ENCODE data around the gene ITPR2. TPM values are rescaled to one million over a fixed set of nuclear protein-coding genes. Genes with fewer than 3 reads are reported as not detected.
A peak's percentile ranks its signal among the peaks of the same experiment; 100 is the strongest.

The ITPR2 gene
- total RNA-seq, 1 donor = 77.7 TPM

- DNase-seq (ENCODE audit: low read depth) = no peak
- TF ChIP-seq CTCF (IDR thresholded peaks at IDR 0.05; ENCODE audit: insufficient read depth, low read depth, low read length) = no peak
- H3K4me3 ChIP-seq (ENCODE audit: low read depth, low read length) = no peak overlapping the region
Measured at GRCh38 chr12:26704214-26704613, 128.8 kb downstream of the ITPR2 start.

- H3K4me3 ChIP-seq (ENCODE audit: low read depth, low read length) = no peak overlapping the region
- DNase-seq (ENCODE audit: low read depth) = no peak
- TF ChIP-seq CTCF (IDR thresholded peaks at IDR 0.05; ENCODE audit: insufficient read depth, low read depth, low read length) = no peak
Measured at GRCh38 chr12:26702741-26703140, 130.3 kb downstream of the ITPR2 start.

GRCh38 chr12:26701604-26702215, 131.3 kb downstream of the ITPR2 start:
- TF ChIP-seq CTCF (IDR thresholded peaks at IDR 0.05; ENCODE audit: insufficient read depth, low read depth, low read length) = peak; percentile 54
- DNase-seq (ENCODE audit: low read depth) = peak; percentile 64
- H3K4me3 ChIP-seq (ENCODE audit: low read depth, low read length) = no peak overlapping the region

- no peak for TF ChIP-seq CTCF (IDR thresholded peaks at IDR 0.05; ENCODE audit: insufficient read depth, low read depth, low read length)
- no peak overlapping the region for H3K4me3 ChIP-seq (ENCODE audit: low read depth, low read length)
- DNase-seq (ENCODE audit: low read depth) = peak; percentile 48
Measured at GRCh38 chr12:26700430-26700829, 132.6 kb downstream of the ITPR2 start.

- H3K4me3 ChIP-seq (ENCODE audit: low read depth, low read length) = no peak overlapping the region
- no peak for DNase-seq (ENCODE audit: low read depth)
- TF ChIP-seq CTCF (IDR thresholded peaks at IDR 0.05; ENCODE audit: insufficient read depth, low read depth, low read length) = no peak
Measured at GRCh38 chr12:26699237-26699636, 133.8 kb downstream of the ITPR2 start.

- TF ChIP-seq CTCF (IDR thresholded peaks at IDR 0.05; ENCODE audit: insufficient read depth, low read depth, low read length) = no peak
- no peak overlapping the region for H3K4me3 ChIP-seq (ENCODE audit: low read depth, low read length)
- DNase-seq (ENCODE audit: low read depth) = no peak
Measured at GRCh38 chr12:26698186-26698585, 134.8 kb downstream of the ITPR2 start.

GRCh38 chr12:26697217-26697616, 135.8 kb downstream of the ITPR2 start:
- DNase-seq (ENCODE audit: low read depth) = peak; percentile 62
- TF ChIP-seq CTCF (IDR thresholded peaks at IDR 0.05; ENCODE audit: insufficient read depth, low read depth, low read length) = no peak
- H3K4me3 ChIP-seq (ENCODE audit: low read depth, low read length) = no peak overlapping the region

All from fibroblast of villous mesenchyme (primary cell).